Parathyroid adenoma (tissue), 2 donors: ENCODE measurements around the gene CORO2A.

Experiments
- H2AFZ ChIP-seq: fragments of 300-600 bp; sonication (generic); one replicate; pipeline ENCODE4 v1.7.0; 2017; ENCODE audit warnings: antibody characterized with exemption, mild to moderate bottlenecking
- H3K27ac ChIP-seq: fragments of 300-600 bp; sonication (generic); one replicate; pipeline ENCODE4 v1.7.0; 2017
- H3K27me3 ChIP-seq: fragments of 300-600 bp; sonication (generic); one replicate; pipeline ENCODE4 v1.7.0; 2017; ENCODE audit warnings: low read length; ENCODE audit not compliant: control insufficient read depth, insufficient read depth
- H3K36me3 ChIP-seq: fragments of 300-600 bp; sonication (generic); one replicate; pipeline ENCODE4 v1.7.0; 2017; ENCODE audit warnings: low read length; ENCODE audit not compliant: control insufficient read depth, insufficient read depth
- H3K4me1 ChIP-seq: fragments of 300-600 bp; sonication (generic); one replicate; pipeline ENCODE4 v1.7.0; 2017; ENCODE audit warnings: control low read depth
- H3K4me2 ChIP-seq: fragments of 300-600 bp; sonication (generic); one replicate; pipeline ENCODE4 v1.7.0; 2017; ENCODE audit warnings: low read length
- H3K4me3 ChIP-seq: fragments of 300-600 bp; sonication (generic); one replicate; pipeline ENCODE4 v1.7.0; 2017; ENCODE audit warnings: low read depth, low read length
- H3K79me2 ChIP-seq: fragments of 300-600 bp; sonication (generic); one replicate; pipeline ENCODE4 v1.7.0; 2017; ENCODE audit warnings: control low read depth
- H3K9ac ChIP-seq: fragments of 300-600 bp; sonication (generic); one replicate; pipeline ENCODE4 v1.7.0; 2017; ENCODE audit warnings: mild to moderate bottlenecking
- H3K9me3 ChIP-seq: fragments of 300-600 bp; sonication (generic); one replicate; pipeline ENCODE4 v1.7.0; 2017; ENCODE audit warnings: low read length; ENCODE audit not compliant: control insufficient read depth
- CTCF ChIP-seq: fragments of 300-600 bp; sonication (generic); IDR thresholded peaks from one replicate; pipeline ENCODE4 v1.7.0; 2017; ENCODE audit warnings: antibody characterized with exemption, mild to moderate bottlenecking
- donor health status: primary hyperparathyroidism.

Gene CORO2A

GRCh38 chr9:98149422-98149821, 43.0 kb downstream of the CORO2A start:
- Histone ChIP-seq H3K9me3 (no peaks in the 10 kb centered on the region), H3K9ac (no peak overlapping the region), H3K27me3 (no peaks in the 10 kb centered on the region), H2AFZ (no peak overlapping the region), H3K79me2 (no peaks in the 10 kb centered on the region), H3K4me3 (no peak overlapping the region), H3K36me3 (no peaks in the 10 kb centered on the region), H3K27ac (no peak overlapping the region), H3K4me1 (peaks cover 4% of the 10 kb centered on the region), H3K4me2 (no peak overlapping the region)
- TF ChIP-seq CTCF, result no peak

DNA sequence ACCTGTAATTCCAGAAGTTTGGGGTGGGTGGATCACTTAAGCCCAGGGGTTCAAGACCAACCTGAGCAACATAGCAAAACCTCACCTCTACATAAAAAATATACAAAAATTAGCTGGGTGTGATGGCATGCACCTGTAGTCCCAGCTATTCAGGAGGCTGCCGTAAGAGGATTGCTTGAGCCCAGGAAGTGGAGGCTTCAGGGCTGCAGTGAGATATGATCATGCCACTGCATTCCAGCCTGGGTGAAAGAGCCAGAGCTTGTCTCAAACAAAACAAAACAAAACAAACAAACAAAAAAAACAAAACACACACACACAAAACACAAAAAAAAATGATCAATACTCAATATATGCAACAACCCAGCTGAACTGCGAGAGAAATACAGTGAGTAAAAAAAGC, 44.0 kb downstream of the CORO2A start:
- no peak overlapping the region for H3K4me2 ChIP-seq
- no peaks in the 10 kb centered on the region for H3K27me3 ChIP-seq
- H3K9me3 ChIP-seq, result no peaks in the 10 kb centered on the region
- TF ChIP-seq CTCF, result no peak
- no peak overlapping the region for H3K27ac ChIP-seq
- no peaks in the 10 kb centered on the region for H3K79me2 ChIP-seq
- H3K4me1 ChIP-seq, result peaks cover 4% of the 10 kb centered on the region
- H3K9ac ChIP-seq, result no peak overlapping the region
- no peak overlapping the region for H2AFZ ChIP-seq
- H3K36me3 ChIP-seq, result no peaks in the 10 kb centered on the region
- no peak overlapping the region for H3K4me3 ChIP-seq

GRCh38 chr9:98147582-98147981, 44.9 kb downstream of the CORO2A start:
- Histone ChIP-seq H3K27ac (no peak overlapping the region), H3K4me1 (peaks cover 4% of the 10 kb centered on the region), H3K27me3 (no peaks in the 10 kb centered on the region), H3K9ac (no peak overlapping the region), H3K4me3 (no peak overlapping the region), H2AFZ (no peak overlapping the region), H3K36me3 (no peaks in the 10 kb centered on the region), H3K79me2 (no peaks in the 10 kb centered on the region), H3K4me2 (no peak overlapping the region), H3K9me3 (no peaks in the 10 kb centered on the region)
- no peak for TF ChIP-seq CTCF

GRCh38 chr9:98146101-98146991, 46.1 kb downstream of the CORO2A start:
- no peak for TF ChIP-seq CTCF

GRCh38 chr9:98144631-98145030, 47.8 kb downstream of the CORO2A start:
- no peaks in the 10 kb centered on the region for H3K79me2 ChIP-seq
- H2AFZ ChIP-seq, result no peak overlapping the region
- H3K27ac ChIP-seq, result no peak overlapping the region
- H3K9me3 ChIP-seq, result no peaks in the 10 kb centered on the region
- no peak overlapping the region for H3K9ac ChIP-seq
- no peak overlapping the region for H3K4me2 ChIP-seq
- no peaks in the 10 kb centered on the region for H3K36me3 ChIP-seq
- TF ChIP-seq CTCF, result no peak
- H3K4me3 ChIP-seq, result no peak overlapping the region
- no peaks in the 10 kb centered on the region for H3K27me3 ChIP-seq
- H3K4me1 ChIP-seq, result peaks cover 4% of the 10 kb centered on the region

More at GRCh38 chr9:98146101-98146991, 46.1 kb downstream of the CORO2A start:
- no peak overlapping the region for H3K4me2 ChIP-seq
- H3K9me3 ChIP-seq, result no peaks in the 10 kb centered on the region
- H3K36me3 ChIP-seq, result no peaks in the 10 kb centered on the region
- no peak overlapping the region for H3K4me3 ChIP-seq
- H3K79me2 ChIP-seq, result no peaks in the 10 kb centered on the region
- no peak overlapping the region for H3K9ac ChIP-seq
- H3K4me1 ChIP-seq, result peaks cover 4% of the 10 kb centered on the region
- H3K27me3 ChIP-seq, result no peaks in the 10 kb centered on the region
- H2AFZ ChIP-seq, result peak overlapping the region; percentile 53
- H3K27ac ChIP-seq, result peak overlapping the region; percentile 61
